ENCODE results near the gene RLBP1.

Gene RLBP1

DNA sequence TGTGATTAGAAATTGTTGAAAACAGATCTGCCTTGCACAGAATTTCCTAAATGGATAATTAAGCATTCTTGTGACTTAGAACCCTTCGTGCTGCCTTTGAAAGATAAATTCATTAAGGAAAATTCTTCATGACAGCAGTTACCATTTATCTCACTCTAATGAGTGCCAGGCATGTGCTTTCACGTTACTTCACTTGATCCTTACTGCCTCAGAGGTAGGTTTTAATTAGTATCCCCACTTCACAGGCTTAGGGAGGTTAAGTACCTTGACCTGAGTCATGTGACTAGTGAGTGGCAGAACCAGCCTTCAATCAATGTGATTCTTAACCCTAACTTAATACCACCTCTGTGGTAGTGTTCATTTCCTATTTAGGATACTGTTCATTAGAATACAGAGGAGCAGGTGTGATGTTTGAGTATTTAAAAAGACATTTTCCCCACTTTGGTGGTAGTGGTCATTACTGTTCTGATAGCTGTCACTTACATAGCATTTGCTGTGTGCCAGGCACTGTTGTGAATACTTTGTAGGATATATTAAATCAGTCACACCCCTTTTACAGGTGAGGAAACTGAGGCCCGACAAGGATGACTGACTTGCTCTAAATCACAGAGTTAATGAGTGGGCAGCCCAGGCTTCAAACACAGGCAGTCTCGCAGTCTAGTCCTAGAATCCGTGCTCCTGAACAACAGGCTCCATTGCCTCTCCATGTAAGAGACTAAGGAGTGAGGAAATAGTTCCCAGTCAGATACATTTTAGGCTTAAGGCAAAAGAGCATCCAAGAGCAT, 57.9 kb downstream of the RLBP1 start:
- TF ChIP-seq POLR2A (IDR thresholded peaks at IDR 0.05; ENCODE audit: low read length): no peak
- no peak for TF ChIP-seq GATA1 (IDR thresholded peaks at IDR 0.05; ENCODE audit: low read depth, low read length)
- no peak for DNase-seq

DNA sequence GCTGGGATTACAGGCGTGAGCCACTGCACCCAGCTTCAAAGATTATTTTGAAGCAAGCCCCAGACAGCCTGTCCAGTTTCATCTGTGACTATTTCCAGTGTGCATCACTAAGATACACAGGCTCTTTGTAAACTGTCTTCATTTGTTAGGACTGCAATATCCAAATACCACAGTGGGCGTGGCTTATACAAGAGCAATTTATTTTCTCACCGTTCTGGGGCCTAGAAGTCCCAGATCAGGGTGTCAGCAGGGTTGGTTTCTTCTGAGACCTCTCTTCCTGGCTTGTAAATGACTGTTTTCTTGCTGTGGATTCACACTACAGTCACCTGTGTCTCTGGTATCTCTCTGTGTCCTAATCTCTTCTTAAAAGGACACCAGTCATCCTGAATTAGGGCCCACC, 59.7 kb downstream of the RLBP1 start:
- TF ChIP-seq GATA1 (IDR thresholded peaks at IDR 0.05; ENCODE audit: low read depth, low read length) (no peak), POLR2A (IDR thresholded peaks at IDR 0.05; ENCODE audit: low read length) (no peak)
- DNase-seq: peak; percentile 20 to 22

Data from erythroblast (primary cell).